ENCODE results near the gene DGLUCY.
"Not testable (repeated sequence)": the region's sequence is repeated elsewhere in the genome, so short reads cannot be mapped to it uniquely, and the experiment has no call there.

DGLUCY gene

DNA sequence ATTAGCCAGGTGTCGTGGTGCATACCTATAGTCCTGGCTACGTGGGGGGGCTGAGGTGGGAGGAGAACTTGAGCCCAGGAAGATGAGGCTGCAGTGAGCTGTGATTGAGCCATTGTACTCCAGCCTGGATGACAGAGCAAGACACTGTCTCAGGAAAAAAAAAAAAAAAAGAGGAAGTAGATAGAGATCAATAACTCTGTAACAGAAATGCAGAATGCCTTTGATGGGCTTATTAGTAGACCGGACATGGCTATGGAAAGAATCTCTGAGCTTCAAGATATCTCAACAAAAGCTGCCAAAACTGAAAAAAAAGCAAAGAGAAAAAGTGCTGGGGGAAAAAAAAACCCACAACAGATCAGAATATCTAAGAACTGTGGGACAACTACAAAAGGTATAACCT, 93.1 kb downstream of the DGLUCY start:
- DNase-seq (ENCODE audit: low read depth) = no peak

DNA sequence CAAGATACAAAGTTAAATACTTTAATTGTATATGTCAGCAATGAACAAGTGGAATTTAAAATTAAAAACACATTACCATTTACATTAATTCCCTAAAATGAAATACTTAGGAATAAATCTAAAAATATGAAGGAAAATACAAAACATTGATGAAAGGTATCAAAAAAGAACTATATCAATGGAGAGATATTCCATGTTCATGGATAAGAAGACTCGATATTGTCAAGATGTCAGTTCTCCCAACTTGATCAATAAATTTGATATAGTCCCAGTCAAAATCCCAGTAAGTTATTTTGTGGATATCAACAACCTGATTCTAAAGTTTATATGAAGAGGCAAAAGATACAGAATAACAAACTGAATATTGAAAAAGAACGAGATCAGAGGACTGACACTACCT, 97.1 kb downstream of the DGLUCY start:
- no peak for DNase-seq (ENCODE audit: low read depth)

- DNase-seq (ENCODE audit: low read depth) = no peak
Measured at GRCh38 chr14:91214306-91214705, 100.4 kb downstream of the DGLUCY start.

DNA sequence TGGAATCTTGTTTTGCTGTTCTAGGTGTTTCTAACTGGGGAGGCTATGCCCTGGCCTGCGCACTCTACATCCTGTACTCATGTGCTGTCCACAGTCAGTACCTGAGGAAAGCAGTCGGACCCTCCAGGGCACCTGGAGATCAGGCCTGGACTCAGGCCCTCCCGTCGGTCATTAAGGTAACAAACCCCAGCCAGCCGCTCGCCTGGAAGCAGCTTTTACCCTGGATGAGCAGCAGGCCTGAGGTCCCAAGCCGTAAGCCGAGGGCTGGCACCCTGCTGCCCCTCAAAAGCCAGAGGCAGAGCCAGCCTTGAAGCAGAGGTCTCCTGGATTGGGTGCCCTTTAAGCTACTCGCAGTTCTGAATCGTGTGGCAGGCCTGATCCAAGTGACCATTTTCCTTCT, 101.5 kb downstream of the DGLUCY start:
- DNase-seq (ENCODE audit: low read depth) = no peak

GRCh38 chr14:91216731-91217226, 102.9 kb downstream of the DGLUCY start:
- no peak for DNase-seq (ENCODE audit: low read depth)

- no peak for DNase-seq (ENCODE audit: low read depth)
Measured at GRCh38 chr14:91218014-91218413, 104.1 kb downstream of the DGLUCY start.

- no peak for DNase-seq (ENCODE audit: low read depth)
Measured at GRCh38 chr14:91219517-91220389, 105.9 kb downstream of the DGLUCY start.

DNA sequence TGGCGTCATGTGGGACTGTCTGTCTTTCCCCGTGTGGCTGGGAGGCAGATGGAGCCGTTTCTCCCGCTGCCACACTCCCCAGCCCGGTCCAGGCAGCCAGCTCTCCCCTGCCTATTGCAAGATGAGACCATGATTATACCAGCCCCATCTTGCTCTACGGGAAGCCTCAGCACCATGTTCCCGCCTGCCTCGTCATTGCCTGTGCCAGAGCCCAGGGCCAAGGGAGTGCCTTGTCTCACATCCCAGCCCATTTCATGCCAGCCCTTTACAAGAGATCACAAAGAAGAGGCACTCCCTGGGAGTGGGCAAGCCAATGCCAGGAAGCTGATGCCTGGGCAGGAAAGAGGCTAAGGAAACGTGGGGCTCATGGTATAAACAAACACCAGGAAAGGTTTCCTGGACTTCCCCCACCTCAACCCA, 106.7 kb downstream of the DGLUCY start:
- no peak for DNase-seq (ENCODE audit: low read depth)

- DNase-seq (ENCODE audit: low read depth) = no peak
Measured at GRCh38 chr14:91221270-91221669, 107.4 kb downstream of the DGLUCY start.

DNA sequence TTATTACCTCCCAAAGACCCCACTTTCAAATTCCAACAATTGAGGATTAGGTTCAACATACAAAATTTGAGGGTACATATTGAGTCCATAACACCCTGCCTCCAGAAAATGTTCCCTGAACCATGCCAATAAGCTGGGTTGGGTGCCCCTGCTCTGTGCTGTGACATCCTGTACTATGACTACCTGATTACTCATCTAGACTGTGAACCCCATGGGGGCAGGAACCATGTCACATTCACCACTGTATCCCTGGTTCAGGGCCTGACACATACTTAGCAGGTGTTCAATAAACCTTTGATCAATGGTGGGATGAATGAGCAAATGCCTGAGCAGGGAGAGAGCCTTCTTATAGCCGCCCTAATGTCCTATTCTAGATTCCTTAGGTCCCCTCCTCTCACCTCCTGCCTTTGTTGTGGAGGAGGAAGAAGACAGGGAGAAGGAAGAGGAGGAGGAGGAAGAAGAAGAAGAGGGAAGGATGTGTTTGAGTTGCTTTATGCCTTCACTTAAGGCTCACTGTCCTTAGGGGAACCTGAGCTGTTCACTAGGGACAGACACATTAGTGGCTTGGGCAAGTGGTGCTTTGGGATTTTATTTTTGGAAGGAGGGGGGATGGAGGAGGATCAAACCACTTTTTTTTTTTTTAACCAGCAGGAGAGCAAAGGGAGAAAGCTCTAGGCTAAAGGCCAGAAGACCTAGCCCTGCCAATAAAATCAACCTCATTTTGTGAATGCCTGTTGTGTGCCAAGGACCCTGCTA, 109.3 kb downstream of the DGLUCY start:
- no peak for DNase-seq (ENCODE audit: low read depth)

DNA sequence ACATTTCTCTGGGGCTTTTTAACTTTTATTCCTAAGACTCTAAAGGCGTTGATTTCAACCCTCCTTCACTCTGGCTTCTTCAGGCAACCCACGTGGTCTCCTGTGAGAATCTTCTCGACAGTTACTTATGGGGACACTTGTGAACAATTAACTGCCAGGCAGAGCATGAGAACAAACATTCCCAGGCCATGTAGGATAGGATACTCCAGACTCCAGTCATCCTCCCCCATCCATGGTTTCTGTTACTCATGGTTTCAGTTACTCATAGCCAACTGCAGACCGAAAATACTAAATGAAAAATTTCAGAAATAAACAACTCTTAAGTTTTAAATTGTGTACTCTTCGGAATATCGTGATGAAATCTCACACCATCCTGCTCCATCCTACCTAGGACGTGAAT, 111.2 kb downstream of the DGLUCY start:
- no peak for DNase-seq (ENCODE audit: low read depth)

GRCh38 chr14:91226360-91226759, 112.5 kb downstream of the DGLUCY start:
- not testable (repeated sequence) for DNase-seq (ENCODE audit: low read depth)

GRCh38 chr14:91227183-91227628, 113.3 kb downstream of the DGLUCY start:
- no peak for DNase-seq (ENCODE audit: low read depth)

DNA sequence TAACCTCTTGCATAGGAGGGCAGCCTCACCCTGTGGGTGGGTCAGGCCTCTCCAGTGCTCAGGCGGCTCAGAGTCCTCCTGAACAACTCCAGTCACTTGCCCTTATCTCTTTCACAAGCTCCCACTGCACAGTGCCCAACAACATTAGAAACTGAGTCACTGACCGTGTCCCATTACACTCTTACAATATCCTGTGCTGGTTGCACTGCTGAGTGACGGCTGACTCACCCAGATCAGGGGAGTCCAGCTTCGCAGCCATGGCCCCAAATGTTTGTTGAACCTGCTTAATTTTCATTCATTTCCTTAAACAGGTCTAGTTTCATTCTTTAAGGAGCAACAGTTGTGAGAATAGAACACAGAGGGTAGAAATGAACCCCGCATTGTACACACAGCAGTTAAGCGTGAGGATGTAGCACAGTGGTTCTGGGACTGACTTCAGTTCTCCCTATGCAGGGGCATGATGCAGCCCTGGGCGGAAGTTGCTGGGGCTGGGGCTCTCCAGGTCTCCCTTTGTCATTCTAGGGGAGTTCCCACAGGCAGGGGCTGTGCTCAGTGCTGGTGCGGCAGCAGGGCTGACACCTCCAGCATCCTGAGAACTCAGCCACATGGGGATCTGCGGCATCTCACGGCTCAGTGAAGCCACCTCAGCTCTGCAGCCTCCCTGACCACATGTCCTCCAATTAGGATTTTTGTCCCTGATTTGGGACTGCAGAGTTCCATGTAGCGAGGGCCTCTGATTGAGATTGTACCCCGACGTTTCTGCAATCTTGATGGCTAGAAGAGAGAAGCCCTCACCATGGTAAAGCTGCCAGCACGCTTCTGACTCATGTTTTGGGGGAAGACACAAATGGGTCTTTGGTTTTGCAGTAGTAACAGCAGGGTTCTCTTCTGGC, 114.5 kb downstream of the DGLUCY start:
- DNase-seq (ENCODE audit: low read depth) = peak; percentile 63

- DNase-seq (ENCODE audit: low read depth) = no peak
Measured at GRCh38 chr14:91229005-91229382, 115.1 kb downstream of the DGLUCY start.

DNA sequence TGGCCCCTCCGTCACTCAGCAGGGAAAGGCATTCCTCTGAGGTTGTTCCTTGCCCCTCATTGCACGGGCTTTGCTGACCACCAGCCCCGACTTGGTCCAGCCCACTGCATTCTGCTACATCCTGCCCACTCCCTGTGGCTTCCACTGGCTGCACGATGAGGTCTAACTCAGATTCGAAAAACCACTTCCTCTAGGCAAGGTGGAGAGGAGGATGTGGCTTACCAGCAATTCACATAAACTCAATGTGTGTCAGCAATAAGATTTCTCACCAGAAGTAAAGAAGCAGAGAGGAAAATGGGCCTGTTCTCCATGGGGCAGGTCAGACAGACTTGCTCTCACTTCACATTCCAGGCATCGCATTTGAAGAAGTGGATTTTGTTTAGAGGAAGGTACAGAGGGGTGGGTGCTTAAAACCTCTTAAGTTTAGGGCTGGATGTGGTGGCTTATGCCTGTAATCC, 115.9 kb downstream of the DGLUCY start:
- no peak for DNase-seq (ENCODE audit: low read depth)

GRCh38 chr14:91230397-91231035, 116.6 kb downstream of the DGLUCY start:
- DNase-seq (ENCODE audit: low read depth) = no peak

- DNase-seq (ENCODE audit: low read depth) = no peak
Measured at GRCh38 chr14:91231446-91231845, 117.6 kb downstream of the DGLUCY start.

GRCh38 chr14:91232052-91232451, 118.2 kb downstream of the DGLUCY start:
- no peak for DNase-seq (ENCODE audit: low read depth)

DNA sequence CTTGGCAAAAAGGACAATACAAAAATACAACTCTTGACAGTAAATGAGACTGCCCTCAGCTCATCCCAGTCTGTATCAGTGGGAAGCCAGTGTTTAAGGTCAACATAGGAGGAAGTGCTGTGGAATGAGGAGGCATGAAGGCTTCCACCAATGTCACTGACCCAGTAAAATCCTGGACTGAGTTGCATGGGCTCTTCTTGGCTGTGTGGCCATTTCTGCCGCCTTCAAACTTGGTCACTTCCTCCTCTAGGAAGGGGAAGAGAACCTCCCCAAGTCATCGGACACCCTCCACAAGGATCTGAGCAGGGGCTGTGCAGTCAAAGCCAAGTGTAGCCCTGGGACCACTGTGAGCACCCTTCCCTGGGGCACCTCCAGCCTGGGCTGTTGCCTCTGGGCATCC, 118.7 kb downstream of the DGLUCY start:
- no peak for DNase-seq (ENCODE audit: low read depth)

Data from stromal cell of bone marrow (primary cell).